Fibroblast of skin of left quadriceps (primary cell): Measurements from ENCODE around the gene PRKRIP1.
A peak's percentile ranks its signal among the peaks of the same experiment; 100 is the strongest.
"Not testable (repeated sequence)": the region's sequence is repeated elsewhere in the genome, so short reads cannot be mapped to it uniquely, and the experiment has no call there.

ENCODE experiments used
- DNase-seq, 2 experiments: peaks; one replicate each; pipeline ENCODE4 v3.0.0-alpha.2; 2013; ENCODE audit warnings: low read depth in 2 of 2

The PRKRIP1 gene

GRCh38 chr7:102395873-102396709 is at the start of gene PRKRIP1:
Gene PRKRIP1 (plus strand): TSS chr7:102396363. CDS start chr7:102396412, 49 bp downstream.
- peak; percentile 72 to 75 for DNase-seq

- DNase-seq = not testable (repeated sequence)
These were observed 49.2 kb upstream of the PRKRIP1 start for GRCh38 chr7:102346983-102347382.

- not testable (repeated sequence) for DNase-seq
These were observed 39.8 kb upstream of the PRKRIP1 start, which contains the start of gene SPDYE6 for GRCh38 chr7:102356344-102356743. Gene SPDYE6 (minus strand): TSS chr7:102356444. CDS start chr7:102356023, 421 bp downstream.

- peak; percentile 97 to 98 for DNase-seq
These were observed 32.4 kb upstream of the PRKRIP1 start for GRCh38 chr7:102363549-102364393.

- DNase-seq = not testable (repeated sequence)
These were observed 31.7 kb upstream of the PRKRIP1 start for GRCh38 chr7:102364394-102364886.

- DNase-seq = not testable (repeated sequence)
These were observed 30.8 kb upstream of the PRKRIP1 start for GRCh38 chr7:102365390-102365789.

GRCh38 chr7:102370038-102370437 is 26.1 kb upstream of the PRKRIP1 start:
- DNase-seq = not testable (repeated sequence)

- DNase-seq = not testable (repeated sequence)
These were observed 23.4 kb upstream of the PRKRIP1 start for GRCh38 chr7:102372796-102373195.

- DNase-seq = no peak
These were observed 19.1 kb upstream of the PRKRIP1 start for GRCh38 chr7:102376964-102377466.

- DNase-seq = not testable (repeated sequence)
These were observed 15.3 kb upstream of the PRKRIP1 start for GRCh38 chr7:102380837-102381236.

- DNase-seq = not testable (repeated sequence)
These were observed 14.3 kb upstream of the PRKRIP1 start for GRCh38 chr7:102381696-102382425.

GRCh38 chr7:102387064-102387463 is 9.1 kb upstream of the PRKRIP1 start:
- no peak for DNase-seq

GRCh38 chr7:102389810-102390209 is 6.4 kb upstream of the PRKRIP1 start:
- no peak for DNase-seq

GRCh38 chr7:102390697-102391484 is 5.3 kb upstream of the PRKRIP1 start:
- peak; percentile 21 to 29 for DNase-seq

- DNase-seq = no peak
These were observed 3.8 kb upstream of the PRKRIP1 start for GRCh38 chr7:102392330-102392729.

GRCh38 chr7:102393467-102393866 is 2.7 kb upstream of the PRKRIP1 start:
- no peak for DNase-seq

GRCh38 chr7:102395592-102395872 is 631 bp upstream of the PRKRIP1 start:
- no peak for DNase-seq

- no peak for DNase-seq
These were observed 502 bp downstream of the PRKRIP1 start for GRCh38 chr7:102396710-102397019.

GRCh38 chr7:102398543-102398942 is 2.4 kb downstream of the PRKRIP1 start:
- no peak for DNase-seq

- no peak for DNase-seq
These were observed 4.2 kb downstream of the PRKRIP1 start for GRCh38 chr7:102400360-102400759.

- no peak for DNase-seq
These were observed 7.4 kb downstream of the PRKRIP1 start for GRCh38 chr7:102403563-102403962.
